IPS-15b (cell line): ENCODE data around the gene ITSN1.

Experiments used
- H3K27me3 ChIP-seq: one replicate; pipeline ENCODE4 v1.6.1; 2013; ENCODE audit warnings: low read length; ENCODE audit not compliant: control insufficient read depth, insufficient read depth
- H3K36me3 ChIP-seq: one replicate; pipeline ENCODE4 v1.6.1; 2013; ENCODE audit warnings: low read length; ENCODE audit not compliant: control insufficient read depth, insufficient read depth
- H3K4me1 ChIP-seq: one replicate; pipeline ENCODE4 v1.6.1; 2013; ENCODE audit warnings: mild to moderate bottlenecking, low read length; ENCODE audit not compliant: control insufficient read depth, insufficient read depth
- H3K4me3 ChIP-seq: one replicate; pipeline ENCODE4 v1.5.1; 2013; ENCODE audit warnings: low read depth, low read length
- H3K9ac ChIP-seq: one replicate; pipeline ENCODE4 v1.6.1; 2013; ENCODE audit warnings: low read depth, mild to moderate bottlenecking, low read length
- H3K9me3 ChIP-seq: one replicate; pipeline ENCODE4 v1.6.1; 2013; ENCODE audit warnings: mild to moderate bottlenecking, low read length; ENCODE audit not compliant: control insufficient read depth, insufficient read depth

Gene ITSN1

DNA sequence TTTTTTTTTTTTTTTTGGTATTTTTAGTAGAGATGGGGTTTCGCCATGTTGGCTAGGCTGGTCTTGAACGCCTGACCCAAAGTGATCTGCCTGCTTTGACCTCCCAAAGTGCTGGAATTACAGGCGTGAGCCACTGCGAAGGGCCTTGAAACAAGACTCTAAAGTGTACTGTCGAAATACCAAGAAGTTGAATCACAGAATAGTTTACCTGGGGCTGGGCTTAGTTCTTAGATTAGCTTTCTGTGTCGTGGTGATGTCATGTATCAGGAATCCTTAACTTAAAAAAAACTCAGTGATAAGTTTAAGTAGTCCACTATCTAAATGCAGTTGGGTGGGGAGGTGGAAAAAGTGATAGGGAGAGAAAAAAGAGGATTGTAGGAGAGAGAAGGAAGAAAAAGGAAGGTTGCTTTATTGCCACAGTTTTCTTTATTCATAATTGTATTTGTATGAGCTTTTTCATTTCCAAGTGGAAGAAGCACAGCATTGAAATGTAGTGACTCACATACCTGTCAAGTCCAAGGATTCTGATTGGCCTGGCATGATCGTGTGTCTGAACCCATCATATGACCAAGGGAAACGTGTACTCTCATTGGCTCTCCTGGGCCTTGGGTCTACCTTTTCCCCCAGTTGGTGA is 13.4 kb downstream of the ITSN1 start:
- Histone ChIP-seq H3K9ac (no peak overlapping the region), H3K4me3 (no peak overlapping the region), H3K27me3 (no peaks in the 10 kb centered on the region), H3K9me3 (no peaks in the 10 kb centered on the region), H3K36me3 (no peaks in the 10 kb centered on the region), H3K4me1 (peaks cover 26% of the 10 kb centered on the region)

DNA sequence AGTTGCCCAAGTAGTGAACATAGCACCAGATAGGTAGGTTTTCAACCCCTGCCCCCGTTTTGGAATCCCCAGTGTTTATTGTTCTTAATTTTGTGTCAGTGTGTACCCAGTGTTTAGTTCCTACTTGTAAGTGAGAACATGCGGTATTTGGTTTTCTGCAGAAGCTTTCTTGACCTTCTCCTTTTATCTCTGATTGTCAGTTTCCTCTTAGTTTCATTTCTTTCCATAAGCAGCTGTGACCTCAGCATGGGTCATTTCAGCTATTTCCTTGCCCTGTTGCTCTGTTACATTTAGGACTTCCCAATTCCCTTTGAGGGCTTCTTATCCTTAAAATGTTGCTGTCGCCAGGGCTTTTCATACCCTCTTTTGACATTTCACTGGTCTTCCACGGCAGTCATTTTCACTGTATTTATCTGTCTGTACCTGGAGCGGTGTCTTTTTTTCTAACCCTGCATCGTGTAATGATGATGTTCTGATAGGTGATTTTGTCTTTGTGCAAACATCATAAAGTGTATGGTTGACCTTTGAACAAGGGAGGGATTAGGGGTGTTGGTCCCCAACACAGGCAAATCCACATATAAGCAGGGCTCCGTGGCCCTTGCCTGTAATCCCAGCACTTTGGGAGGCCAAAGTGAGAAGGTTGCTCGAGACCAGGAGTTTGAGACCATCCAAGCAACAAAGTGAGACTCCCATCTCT is 15.0 kb downstream of the ITSN1 start:
- Histone ChIP-seq H3K4me1 (peaks cover 14% of the 10 kb centered on the region), H3K9ac (no peak overlapping the region), H3K27me3 (no peaks in the 10 kb centered on the region), H3K4me3 (no peak overlapping the region), H3K9me3 (no peaks in the 10 kb centered on the region), H3K36me3 (no peaks in the 10 kb centered on the region)

DNA sequence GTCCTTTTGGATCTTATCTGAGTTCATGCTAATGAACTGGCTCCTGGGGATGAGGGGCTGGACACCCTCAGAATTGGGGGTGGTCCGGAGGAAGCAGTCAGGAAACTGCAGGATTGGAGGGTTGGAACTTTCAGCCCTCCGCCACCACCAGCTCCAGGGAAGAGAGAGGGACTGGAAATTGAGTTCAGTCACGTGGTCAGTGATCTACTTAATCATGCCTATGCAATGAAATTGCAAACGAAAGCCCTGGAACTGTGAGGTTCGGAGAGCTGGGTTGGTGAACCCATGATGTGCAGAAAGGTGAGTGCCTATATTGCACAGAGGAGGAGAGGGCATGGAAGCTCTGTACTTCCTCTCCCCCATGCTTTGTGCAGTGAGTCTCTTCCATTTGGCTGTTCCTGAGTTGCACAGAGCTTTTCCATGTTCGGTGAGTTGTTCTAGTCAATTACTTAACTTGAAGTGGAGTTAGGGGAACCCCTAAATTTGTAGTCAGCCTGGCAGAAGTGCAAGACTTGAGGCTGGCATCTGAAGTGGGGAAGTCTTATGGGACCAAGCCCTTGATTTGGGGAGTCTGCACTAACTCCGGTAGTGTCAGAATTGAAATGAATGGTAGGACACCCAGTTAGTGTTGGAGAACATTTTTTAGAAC is 16.7 kb downstream of the ITSN1 start:
- Histone ChIP-seq H3K9ac (no peak overlapping the region), H3K4me3 (no peak overlapping the region), H3K9me3 (no peaks in the 10 kb centered on the region), H3K36me3 (no peaks in the 10 kb centered on the region), H3K4me1 (peaks cover 14% of the 10 kb centered on the region), H3K27me3 (no peaks in the 10 kb centered on the region)

DNA sequence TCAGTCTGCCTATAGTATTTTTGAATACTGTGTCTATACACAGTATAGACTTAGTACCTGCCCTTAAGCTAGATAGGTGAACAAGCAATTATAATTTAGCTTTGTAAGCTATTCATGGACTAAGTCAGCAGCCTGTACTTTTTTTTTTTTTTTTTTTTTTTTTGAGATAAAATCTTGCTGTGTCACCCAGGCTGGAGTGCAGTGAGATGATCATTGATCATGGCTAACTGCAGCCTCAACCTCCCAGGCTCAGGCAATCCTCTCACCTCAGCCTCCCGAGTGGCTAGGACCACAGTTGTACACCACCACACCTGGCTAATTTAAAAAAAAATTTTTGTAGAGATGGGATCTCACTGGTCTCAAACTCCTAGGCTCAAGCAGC is 17.3 kb downstream of the ITSN1 start:
- H3K4me1 ChIP-seq = peaks cover 12% of the 10 kb centered on the region
- no peaks in the 10 kb centered on the region for H3K27me3 ChIP-seq
- H3K36me3 ChIP-seq = no peaks in the 10 kb centered on the region
- H3K9me3 ChIP-seq = no peaks in the 10 kb centered on the region
- H3K9ac ChIP-seq = no peak overlapping the region
- no peak overlapping the region for H3K4me3 ChIP-seq

DNA sequence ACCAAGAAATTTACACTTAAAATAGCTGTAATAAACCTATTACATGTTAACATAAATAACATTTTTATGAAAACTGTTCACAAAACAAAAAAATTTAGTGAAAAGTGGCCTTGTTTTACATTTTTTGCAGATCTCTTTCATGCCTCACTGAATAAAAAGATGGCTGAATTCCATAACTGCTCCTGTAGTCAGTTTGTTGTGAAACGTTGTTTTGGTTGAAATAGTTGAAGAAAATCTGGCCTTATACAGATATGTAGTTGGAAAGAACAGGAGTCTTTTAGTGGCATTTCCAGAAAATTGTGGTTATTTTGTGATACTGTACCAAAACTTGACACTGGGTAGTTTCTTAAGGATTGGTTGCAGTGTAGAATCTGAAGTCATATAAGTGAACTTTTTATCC is 18.1 kb downstream of the ITSN1 start:
- H3K4me1 ChIP-seq = peaks cover 3% of the 10 kb centered on the region

DNA sequence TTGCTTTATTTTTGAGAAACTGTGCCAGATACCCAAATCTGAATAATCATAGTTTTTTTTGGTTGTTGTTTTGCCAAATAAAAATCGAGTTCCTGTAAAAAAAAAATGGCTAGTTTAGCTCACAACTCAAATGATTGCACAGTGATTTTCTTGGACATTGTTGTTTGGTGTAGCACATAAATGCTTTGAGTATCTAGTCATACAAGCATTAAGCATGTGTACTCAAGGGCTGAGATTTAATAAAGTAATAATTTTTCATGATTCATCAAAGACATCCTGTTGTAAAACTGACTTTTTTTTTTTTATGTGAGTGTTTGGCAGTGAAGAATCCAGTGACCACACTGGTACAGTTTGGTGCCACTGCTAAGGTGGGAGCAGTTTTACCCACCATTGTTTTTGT is 18.8 kb downstream of the ITSN1 start:
- H3K9me3 ChIP-seq = no peaks in the 10 kb centered on the region
- no peak overlapping the region for H3K4me3 ChIP-seq
- H3K9ac ChIP-seq = no peak overlapping the region
- no peaks in the 10 kb centered on the region for H3K36me3 ChIP-seq
- H3K4me1 ChIP-seq = peaks cover 3% of the 10 kb centered on the region
- no peaks in the 10 kb centered on the region for H3K27me3 ChIP-seq

More for the DNA sequence above, 18.1 kb downstream of the ITSN1 start:
- Histone ChIP-seq H3K9me3 (no peaks in the 10 kb centered on the region), H3K36me3 (no peaks in the 10 kb centered on the region), H3K4me3 (no peak overlapping the region), H3K9ac (no peak overlapping the region), H3K27me3 (no peaks in the 10 kb centered on the region)

- no peak overlapping the region for H3K4me3 ChIP-seq
- no peaks in the 10 kb centered on the region for H3K36me3 ChIP-seq
- H3K4me1 ChIP-seq = peaks cover 3% of the 10 kb centered on the region
- no peak overlapping the region for H3K9ac ChIP-seq
- no peaks in the 10 kb centered on the region for H3K27me3 ChIP-seq
- no peaks in the 10 kb centered on the region for H3K9me3 ChIP-seq
Observed at GRCh38 chr21:33662046-33662445, 19.7 kb downstream of the ITSN1 start.

DNA sequence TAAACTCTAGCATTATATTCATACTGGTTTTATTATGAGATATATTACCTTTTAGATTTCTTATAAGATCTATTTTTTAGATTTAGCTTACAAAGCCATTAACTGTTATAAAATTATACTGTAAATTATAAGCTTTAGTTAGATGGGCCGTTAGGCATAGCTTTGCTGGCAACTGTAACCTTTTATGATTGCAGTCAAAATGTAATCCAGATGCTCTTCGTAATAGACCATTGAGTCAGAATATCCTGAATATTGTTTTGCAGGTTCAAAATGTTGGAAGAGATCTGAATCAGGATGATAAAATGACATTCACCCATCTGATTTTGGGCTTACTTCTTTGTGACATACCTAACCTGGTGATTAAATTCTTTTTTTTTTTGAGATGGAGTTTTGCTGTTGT is 20.9 kb downstream of the ITSN1 start:
- Histone ChIP-seq H3K9me3 (no peaks in the 10 kb centered on the region), H3K4me1 (peaks cover 3% of the 10 kb centered on the region), H3K9ac (no peak overlapping the region), H3K36me3 (no peaks in the 10 kb centered on the region), H3K27me3 (no peaks in the 10 kb centered on the region), H3K4me3 (no peak overlapping the region)

DNA sequence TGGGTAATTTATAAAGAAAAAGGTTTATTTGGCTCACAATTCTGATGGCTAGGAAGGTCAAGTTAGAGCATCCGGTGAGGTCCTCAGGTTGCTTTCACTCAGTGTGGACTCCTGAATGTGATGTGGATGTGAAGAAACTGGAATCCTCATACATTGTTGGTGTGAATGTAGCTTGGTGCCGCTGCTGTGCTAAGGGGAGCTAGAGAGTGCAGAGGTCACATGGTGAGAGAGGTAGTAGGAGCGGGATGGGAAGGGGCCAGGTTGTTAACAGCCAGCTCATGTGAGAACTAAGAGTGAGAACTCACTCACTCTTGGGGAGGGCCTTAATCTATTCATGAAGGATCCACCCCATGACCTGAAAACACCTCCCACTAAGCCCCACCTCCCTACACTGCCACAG is 21.8 kb downstream of the ITSN1 start:
- no peaks in the 10 kb centered on the region for H3K9me3 ChIP-seq
- H3K27me3 ChIP-seq = no peaks in the 10 kb centered on the region
- H3K36me3 ChIP-seq = no peaks in the 10 kb centered on the region
- no peaks in the 10 kb centered on the region for H3K4me1 ChIP-seq
- no peak overlapping the region for H3K9ac ChIP-seq
- no peak overlapping the region for H3K4me3 ChIP-seq

- Histone ChIP-seq H3K9me3 (no peaks in the 10 kb centered on the region), H3K9ac (no peak overlapping the region), H3K4me1 (peaks cover 3% of the 10 kb centered on the region), H3K27me3 (no peaks in the 10 kb centered on the region), H3K36me3 (no peaks in the 10 kb centered on the region), H3K4me3 (no peak overlapping the region)
Observed at GRCh38 chr21:33666153-33666552, 23.9 kb downstream of the ITSN1 start.

- Histone ChIP-seq H3K4me1 (peaks cover 3% of the 10 kb centered on the region), H3K4me3 (no peak overlapping the region), H3K9ac (no peak overlapping the region), H3K27me3 (no peaks in the 10 kb centered on the region), H3K9me3 (no peaks in the 10 kb centered on the region), H3K36me3 (no peaks in the 10 kb centered on the region)
Observed at GRCh38 chr21:33667636-33668035, 25.3 kb downstream of the ITSN1 start.

GRCh38 chr21:33668180-33668579 is 25.9 kb downstream of the ITSN1 start:
- no peaks in the 10 kb centered on the region for H3K36me3 ChIP-seq
- H3K9ac ChIP-seq = no peak overlapping the region
- H3K9me3 ChIP-seq = no peaks in the 10 kb centered on the region
- H3K4me3 ChIP-seq = no peak overlapping the region
- no peaks in the 10 kb centered on the region for H3K27me3 ChIP-seq
- H3K4me1 ChIP-seq = peaks cover 7% of the 10 kb centered on the region
